Right renal cortex interstitium (tissue), 3 donors: Measurements from ENCODE around the gene PAFAH1B1. TPM values are rescaled to one million over a fixed set of nuclear protein-coding genes. Genes with fewer than 3 reads are reported as not detected.

Source experiments
- DNase-seq, 3 donors: peaks; one replicate each; pipeline ENCODE4 v3.0.0-alpha.2; 2013; ENCODE audit warnings: low read depth in 3 of 3, low spot score in 2 of 3
- polyA plus RNA-seq, 3 donors: library from polyadenylated mRNA; unstranded; fragments of 120-200 nt; gene quantifications; one replicate each; pipeline ENCODE4 v1.2.1, GENCODE V29; 2013; ENCODE audit not compliant: insufficient read length in 3 of 3

The PAFAH1B1 gene
- polyA plus RNA-seq, 3 donors, result 129 to 130 (median 130) TPM

DNA sequence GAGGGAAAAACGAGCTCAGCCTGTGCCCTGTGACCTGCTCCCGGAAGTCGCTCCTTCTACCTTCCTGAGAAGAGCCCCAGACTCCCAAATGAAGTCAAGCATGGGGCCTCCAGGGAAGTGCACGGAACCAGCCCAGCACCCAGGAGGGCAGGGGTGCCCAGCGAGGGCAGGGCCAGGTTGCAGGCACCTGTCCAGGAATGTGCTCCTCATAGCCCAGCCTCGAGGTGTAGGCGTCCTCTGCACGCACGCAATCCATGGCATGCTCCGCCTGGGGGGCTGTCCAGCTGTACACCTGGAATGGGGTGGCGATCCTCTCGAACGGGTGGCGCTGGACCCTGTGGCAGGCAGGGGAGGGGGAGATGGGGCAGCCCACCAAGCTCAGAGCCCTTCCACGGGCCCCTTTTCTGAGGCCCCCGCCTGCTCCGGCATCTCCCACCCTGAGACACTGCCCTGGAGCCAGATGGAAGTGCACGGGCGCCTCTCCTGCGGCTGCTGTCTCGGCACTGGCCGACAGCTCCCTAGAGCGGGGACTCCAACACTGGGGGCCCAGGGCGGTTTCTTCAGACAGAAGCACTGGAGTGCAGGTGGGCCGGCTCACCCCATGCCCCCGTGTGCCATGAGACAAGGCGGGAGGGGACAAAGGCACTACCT, 107.2 kb downstream of the PAFAH1B1 start:
- DNase-seq, result no peak

DNA sequence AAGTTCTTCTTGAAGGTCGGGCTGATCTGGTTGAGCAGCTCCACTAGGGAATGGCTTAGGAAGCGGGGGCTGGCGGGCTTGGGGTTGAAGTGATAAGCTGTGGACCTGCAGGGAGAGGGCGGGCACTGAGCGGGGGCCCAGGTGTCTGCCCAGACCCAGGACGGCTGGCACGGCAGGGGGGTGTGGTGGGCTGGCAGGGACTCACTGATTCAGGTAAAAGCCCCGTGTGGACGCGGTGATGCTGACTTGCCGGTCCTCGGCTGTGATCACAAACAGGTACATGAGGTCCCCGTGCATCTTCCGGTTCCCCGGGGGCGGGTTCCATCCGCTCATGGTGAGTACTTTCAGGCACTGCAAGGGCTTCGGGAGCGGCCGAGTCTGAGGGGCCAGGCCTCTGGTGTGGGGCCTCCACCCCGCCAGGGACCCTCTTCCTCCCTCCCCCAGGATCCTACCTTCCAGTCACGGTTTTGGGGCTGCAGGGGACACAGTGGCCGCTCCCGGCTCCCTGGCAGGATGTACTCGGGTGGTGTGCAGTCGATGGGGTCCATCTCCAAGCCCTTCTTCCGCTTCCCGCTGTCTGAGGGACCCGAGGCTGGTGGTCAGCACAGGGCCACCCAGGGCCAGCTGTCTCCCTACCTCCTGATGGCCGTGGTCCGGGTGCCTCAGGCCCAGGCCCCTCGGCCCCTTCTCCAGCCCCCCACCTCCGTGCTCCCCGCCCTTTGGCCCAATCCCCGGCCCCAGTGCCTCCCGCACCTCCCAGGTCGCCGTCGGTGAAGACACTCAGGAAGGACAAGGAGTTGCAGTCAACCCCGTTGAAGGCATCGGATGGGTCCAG, 107.9 kb downstream of the PAFAH1B1 start:
- DNase-seq, result no peak

DNA sequence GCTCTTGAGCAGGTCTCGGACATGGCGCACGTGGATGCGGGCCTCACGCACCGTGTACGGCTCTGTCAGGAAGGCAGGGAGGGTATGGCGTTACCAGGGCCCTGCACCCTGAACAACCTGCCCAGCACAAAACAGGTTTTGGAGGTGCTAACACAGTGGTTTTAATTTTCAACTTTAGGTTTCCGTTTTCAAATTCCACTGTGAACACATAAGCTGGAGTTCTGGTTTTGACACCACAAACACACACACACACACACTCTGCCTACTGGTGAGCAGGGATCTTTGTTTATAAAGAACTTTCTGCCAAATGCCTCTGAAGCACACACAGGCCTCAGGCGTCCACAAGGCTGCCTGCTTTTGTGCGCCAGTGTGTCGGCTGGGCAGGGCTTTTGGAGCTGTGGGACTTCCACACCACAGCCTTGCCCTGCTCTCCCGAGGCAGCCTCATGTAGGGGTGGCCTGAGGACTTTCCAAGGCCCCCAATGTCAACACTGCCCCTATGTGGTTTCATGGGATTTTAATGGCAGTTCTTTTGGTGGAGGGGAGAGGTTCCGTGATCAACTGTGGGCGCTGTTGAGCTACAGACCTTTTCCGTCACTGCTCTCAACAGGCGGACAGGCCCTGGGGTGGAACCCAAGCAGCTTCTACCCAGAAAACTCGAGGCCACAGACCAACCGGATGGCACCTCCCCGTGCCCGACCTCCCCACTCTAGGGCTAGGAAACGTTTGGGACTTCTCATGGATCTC, 108.7 kb downstream of the PAFAH1B1 start:
- no peak for DNase-seq

DNA sequence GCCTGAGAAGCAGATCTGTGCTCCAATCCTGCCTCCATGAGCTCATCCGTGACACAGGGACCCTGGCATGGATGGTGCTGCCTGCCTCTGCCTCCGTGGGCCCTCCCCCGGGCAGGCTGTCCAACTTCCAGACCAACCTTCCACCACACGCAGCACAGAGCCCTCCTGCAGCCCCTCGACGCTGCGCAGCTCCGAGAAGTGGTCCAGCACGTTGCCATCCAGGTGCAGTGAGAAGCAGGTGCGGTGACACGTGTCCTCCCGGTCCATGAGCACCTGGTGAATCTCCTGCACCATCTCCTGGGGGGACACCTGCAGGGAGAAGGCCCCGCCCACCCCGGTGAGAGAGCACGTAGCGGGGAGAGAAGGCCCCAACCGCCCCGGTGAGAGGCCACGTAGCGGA, 109.7 kb downstream of the PAFAH1B1 start:
- DNase-seq, result no peak

DNA sequence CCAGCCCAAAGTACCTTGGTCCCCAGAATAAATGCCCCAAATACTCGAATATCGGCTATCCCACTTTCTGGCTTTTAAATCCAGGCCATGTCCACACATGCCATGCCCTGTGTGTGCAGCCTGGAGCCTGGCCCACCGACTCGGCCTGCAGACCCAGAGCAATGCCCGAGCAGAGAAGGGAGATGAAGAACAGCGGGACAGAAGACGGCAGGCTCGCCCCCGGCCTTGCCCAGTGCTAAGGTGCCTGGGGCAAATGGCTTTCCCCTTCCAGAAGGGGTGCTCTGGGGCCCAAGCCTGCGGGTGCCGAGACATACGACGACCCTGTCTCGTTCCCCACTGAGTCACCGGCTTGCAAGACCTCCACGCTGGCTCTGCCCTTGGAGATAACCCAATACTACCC, 110.2 kb downstream of the PAFAH1B1 start:
- DNase-seq, result no peak

DNA sequence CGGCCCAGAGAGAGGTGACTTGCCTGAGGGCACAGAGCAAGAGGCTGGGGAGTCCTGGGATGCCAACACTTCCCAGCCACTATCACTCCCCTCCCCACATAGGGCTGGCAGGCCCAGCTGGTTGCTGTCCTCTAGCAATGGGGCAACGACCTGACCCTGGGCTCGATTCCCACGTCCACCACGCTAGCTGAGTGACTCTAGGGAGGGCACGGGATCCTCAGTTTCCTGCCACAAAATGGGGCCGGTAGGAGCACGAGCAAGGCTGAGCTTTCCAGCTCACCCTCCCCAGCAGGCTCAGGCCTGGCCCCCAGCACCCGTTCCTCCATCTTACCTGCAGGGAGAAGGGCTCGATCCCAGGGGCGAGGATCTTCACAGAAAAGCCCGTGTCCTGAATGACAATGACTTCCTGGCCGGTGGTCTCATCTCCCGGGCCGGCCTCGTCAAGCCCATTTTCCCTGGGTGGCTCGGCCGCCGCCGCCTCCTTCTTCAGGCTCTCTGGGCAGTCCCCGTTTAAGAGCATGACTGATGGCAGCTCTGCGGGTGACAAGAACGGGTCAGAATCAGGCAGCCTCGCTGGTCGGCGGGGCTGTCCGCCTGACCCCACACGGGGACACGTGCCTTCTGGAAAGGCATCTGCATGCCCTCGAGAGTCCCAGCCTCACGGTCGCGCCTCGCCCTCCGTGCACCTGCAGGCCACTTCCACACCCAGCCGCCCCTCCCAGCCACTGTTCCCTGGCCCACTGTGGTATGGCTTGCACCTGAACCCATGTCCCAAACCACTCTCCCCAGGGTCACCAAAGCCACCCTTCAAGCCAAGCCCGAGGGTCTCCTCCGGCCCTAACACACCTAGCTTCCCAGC, 110.8 kb downstream of the PAFAH1B1 start:
- no peak for DNase-seq

DNA sequence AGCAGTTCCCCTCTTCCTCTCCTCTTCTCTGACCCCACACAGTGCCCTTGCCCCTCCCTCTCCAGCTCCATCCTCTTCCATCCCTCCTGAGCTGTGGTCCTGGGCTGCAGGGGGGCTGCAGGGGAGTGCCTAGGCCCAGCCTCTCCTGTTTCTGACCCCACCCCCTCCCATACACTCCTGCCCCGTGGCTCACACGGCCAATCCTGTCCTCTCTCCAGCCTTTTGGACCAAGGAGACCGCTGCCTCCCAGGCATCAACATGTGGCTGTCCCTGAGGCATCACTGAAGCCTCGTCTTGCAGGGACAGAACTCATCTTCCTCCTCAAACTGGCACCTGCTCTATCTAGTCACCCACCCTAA, 111.4 kb downstream of the PAFAH1B1 start:
- DNase-seq, result no peak

DNA sequence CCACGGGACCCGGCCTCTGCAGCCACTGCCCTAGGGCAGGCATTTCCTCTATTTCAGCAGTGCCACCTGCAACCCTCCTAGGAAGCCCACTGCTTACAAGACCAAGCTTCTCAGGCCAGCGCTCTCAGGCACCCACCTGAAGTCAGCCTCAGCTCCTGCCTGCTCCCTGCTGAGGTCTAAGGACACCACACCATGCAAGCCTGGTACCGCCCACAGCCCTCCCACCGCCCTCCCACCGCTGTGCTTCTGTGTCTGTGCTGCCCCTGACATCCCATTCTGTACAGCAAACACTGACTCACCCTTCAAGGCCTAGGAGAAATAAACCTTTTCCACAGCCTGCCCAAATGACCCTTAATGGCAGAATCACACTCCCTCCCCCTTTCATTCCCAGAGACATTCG, 111.8 kb downstream of the PAFAH1B1 start:
- DNase-seq, result no peak

DNA sequence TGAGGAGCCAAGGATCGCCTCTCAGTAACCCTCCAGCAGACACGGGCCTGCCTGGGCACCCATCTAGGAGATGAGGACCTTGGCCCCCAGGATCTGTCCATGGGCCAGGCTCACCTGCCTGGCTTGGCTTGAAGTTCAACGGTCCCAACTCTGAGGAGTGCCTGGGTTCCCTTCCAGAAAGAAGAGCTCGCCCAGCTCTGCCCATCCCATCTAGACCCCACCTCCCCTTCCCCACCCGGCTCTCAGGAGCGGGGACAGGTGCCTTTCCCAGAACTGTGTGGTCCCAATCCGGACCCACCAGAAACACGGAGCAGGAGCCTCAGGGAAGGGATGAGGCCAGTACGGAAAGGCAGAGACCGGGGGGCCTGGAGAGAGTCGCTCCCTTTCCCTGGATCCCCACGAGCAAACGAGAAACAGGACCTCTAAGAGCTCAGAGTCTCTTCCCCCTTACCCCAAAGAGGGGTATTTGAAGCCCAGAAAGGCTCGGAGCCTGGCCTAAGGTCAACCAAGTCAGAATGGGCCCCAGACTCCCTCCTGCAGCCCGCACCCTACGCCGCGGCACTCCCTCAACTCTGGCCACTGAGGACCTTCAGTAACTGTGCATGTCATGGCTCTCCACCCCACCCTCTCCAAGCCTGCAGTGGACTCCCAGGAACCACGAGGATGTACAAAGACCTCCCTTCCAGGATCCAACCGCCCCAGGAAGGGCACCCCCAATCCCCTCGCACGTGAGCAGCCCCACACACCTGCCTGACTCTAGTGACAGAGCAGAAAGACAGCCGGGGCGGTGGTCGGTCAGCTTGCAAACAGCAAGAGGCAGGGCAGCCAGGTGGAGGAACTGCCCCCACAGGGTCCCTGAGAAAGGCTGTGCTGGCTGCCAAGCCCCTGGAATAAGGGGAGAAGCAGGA, 112.7 kb downstream of the PAFAH1B1 start:
- DNase-seq, result no peak

DNA sequence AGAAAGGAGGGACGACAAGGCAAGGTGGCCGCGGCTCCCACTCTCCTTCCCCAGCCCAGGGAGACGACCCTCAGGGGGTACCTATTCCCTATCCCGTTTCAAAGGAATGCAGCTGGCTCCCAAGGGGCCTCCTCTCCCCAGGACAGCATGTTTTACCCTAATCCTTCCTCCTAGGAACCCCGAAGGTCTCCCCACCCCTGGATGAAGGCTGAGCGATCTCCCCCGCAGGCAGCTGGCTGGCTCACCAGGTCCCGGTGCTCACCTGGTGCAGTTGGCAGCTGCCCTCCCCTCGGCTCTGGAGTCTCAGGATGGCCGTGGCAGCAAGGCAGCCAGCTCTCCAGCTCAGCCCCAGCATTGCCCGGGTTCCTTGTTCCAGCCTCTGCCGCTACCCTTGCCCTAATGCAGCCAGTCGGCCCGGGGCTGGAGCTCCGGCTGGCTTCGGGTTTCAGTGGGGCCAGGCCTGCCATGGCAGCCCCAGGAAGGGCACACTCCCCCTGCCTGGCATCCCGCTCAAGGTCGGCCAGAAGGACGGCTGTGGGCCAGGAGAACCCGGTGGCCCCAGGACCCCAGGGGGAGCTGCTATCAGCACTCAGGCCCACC, 113.6 kb downstream of the PAFAH1B1 start:
- no peak for DNase-seq

DNA sequence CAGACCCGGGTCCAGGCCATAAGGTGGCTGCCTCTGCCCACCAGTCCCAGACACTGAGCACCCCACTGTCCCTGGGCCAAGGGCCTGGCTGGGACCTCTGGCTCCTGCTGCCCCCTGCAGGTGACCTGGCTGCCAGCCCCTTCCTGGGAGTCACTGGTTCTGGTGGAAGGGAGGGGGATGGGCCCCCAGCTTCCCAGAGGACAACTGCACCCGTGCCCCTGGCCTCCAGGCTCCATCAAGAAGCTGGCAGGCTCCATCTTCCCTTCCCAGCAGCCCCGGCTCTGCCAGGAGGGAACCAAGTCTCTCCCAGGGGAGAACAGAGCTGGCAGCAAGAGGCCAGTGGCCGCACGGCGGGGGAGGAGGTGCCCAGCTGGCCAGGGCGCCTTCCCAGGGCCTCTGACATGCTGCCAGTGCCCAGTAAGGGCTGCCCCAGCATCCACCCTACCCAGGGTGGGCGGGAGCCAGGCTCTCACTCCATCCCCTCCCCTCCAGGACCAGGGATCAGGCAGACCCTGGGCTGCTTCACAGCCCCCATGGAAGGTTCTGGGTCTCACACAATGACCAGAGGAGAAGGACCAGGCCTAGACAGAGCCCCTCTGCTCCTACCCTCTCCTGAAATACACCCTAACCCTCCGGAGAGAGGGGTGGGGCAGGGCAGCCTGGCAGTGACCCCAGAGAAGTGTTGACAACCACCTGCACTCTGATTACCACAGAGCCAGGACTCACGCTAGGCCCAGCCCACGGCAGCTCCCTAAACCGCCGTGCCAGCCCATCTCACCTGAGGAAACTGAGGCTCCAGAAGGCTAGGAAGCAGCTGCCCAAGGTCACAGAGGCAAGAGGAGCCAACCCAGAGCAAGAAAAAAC, 114.5 kb downstream of the PAFAH1B1 start:
- DNase-seq, result no peak

DNA sequence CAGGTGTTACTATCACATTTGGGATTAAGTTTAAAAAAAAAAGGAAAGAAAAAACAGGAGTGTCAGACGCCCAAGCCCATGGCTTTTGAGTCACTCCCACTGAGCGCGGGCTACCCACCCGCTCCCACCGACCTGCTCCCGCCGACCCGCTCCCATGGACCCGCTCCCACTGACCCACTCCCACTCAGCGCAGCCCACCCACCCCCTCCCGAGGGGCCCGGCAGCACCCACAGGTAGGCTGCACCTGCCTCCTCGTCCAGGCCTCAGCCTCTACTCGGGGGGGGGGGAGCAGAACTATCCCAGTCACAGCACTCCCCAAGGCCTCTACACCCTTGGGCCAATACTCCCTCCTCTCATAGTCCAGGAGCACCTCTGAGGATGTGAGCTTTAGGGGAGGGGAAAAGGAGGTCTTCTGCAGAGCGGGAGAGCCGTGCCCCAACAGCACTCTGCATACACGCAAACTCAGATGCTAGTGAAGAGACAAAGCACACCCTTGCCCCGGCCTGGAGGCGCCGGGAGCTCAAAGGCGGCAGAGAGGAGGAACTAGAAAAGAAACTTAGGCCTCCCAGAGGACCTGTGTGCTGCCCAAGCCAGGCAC, 115.2 kb downstream of the PAFAH1B1 start:
- DNase-seq, result no peak

DNA sequence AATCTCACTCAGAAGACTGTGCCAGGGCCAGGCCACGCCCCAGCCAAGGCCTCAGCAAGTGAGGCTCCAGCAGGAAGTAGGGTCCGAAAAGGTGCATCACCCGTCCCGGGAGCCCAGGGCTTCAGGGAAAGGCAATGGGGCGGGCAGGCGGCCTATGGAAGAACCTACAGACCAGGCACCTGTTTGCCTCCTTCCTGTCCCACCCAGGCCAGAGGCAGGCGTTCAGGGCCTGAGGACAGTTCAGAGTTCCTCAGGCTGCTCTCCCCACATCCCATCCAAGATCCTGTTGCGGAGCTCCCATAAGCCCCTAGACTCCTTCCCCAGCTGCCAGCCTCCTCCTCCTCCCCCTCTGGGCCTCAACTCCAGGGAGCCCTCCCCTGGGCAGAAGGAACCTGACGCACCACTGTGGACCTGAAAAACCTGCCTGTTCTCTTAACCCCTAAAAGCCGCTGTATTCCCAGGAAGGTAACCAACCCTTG, 115.8 kb downstream of the PAFAH1B1 start:
- DNase-seq, result no peak

DNA sequence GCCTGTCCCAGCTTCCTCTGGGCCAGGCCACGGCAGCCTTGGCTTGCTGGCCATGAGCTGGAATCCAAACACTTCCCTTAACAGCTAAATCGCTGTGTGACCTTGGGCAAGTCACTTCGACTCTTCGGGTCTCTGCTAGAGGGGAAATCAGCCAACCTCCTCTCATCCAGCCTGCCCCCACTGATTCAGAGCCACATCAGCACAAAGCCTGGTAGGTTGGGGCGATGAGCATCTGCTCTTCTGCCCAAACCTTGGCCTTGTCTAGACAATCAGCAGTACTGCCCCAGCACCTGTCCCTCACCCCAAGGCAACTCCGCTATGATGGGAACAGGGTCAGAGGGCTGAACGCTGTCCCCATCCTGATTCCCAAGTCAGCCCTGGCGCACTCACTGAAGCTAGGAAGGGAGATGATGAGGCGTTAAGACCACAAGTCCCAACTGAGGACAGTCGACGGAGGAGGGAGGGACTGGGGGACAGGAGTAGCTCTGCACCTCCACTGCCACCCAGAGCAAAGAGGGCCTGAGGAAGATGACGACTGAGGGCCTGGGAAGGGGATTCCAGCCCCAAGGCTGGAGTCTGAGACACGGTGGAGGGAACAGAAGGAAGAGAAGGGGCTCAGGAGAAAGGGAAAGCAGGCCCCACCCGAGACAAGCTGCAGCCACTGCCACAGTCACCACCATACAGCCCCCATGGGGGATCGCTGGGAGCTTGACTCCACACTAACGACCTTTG, 116.8 kb downstream of the PAFAH1B1 start:
- no peak for DNase-seq

DNA sequence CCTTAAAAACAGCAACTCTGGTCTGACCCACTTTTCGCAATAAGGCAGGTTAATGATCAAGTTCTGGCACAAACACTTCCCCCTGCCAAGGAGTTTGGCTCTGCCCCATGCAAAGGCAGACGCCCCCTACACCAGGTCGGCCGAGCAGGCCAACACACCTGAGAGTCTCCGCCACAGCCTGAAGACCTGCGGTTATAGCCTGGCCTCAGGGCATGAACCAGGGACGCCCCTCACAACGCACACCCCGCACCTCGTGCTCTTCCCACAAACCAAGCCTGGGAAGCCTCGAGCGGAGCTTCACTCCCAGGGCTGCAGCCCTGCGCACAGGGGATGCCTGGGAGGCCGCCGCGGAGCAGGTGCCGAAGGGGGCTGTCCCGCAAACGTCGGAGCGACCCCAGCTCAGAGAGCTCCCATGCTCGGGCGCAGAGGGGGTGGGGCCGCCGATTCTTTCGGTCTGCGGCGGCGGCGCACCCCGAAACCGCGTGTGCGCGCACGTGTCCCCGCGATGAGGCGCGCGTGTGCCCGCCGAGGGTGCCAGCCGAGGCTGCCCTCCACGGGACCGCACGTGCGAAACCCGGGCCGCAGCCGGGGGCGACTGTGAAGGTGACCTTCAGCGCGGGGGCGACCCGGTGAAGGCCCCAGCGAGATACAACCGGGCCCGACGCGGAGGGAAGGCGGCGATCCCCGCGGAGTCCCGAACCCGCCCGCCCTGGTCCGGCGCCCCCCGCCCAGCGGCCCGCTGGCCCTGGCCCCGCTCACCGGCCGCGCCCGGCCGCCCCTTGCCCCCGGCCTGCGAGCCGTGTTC, 117.6 kb downstream of the PAFAH1B1 start:
- DNase-seq, result no peak

DNA sequence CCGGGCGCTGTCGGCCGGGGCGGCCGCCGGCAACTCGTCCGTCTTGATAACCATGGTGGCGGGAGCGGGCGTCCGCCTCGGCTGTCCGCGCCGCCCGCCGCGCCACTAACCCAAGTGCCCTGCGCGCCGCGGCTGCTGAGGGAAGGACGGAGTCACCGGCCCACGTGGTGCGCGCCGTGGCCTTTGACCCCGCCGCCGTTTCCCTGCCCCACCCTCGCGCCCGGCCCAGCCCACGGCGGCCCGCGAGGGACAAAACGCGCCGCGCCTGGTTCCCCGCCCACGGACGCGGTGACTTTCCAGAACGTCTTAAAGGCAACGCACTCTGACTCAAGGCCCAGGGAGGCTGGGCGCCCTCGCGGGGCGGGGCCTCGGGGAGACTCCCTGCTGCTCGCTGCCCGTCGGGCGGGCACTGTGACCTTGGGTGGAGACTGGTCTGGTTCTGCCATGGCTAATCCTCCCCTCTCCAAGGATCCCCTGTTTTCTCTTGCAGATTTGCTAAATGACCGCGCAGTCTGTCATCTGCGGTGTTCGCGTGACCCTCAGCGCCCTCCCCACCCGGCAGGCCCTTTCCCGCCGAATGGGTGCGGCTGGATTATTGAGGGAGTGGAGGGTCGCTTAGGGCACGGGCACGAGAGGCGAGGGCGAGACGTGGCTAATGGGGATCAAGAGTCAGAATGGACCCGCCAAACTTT, 118.3 kb downstream of the PAFAH1B1 start, which contains the start of gene CLUH:
TSS of gene CLUH (minus strand) at position 157 of the 692 bp plus-strand sequence. CDS start at position 54, 103 bp downstream.
- DNase-seq, result peak; percentile 73 to 90 (median 89)
